Left lung (tissue), 10 donors: ENCODE results near the gene EVA1C. TPM values are rescaled to one million over a fixed set of nuclear protein-coding genes. Genes with fewer than 3 reads are reported as not detected.

ENCODE experiments used
- ATAC-seq: fragments of 200-7000 bp; cut with Tn5 transposase; one replicate; pipeline ENCODE4 v1.9.1; 2020; ENCODE audit warnings: moderate library complexity
- DNase-seq, 4 donors: peaks; one replicate each; pipeline ENCODE4 v3.0.0-alpha.2; 2013 to 2020
- H3K27ac ChIP-seq, 2 donors: fragments of 200-600 bp; sonication (generic) in 1 of 2; one replicate each; pipeline versions ENCODE4 v1.5.0 to v1.8.0; 2020 to 2021
- H3K27me3 ChIP-seq, 2 donors: fragments of 200-600 bp; sonication (generic) in 1 of 2; one replicate each; pipeline versions ENCODE4 v1.5.0 to v1.8.0; 2020 to 2021
- H3K36me3 ChIP-seq, 2 donors: fragments of 200-600 bp; sonication (generic) in 1 of 2; one replicate each; pipeline versions ENCODE4 v1.5.0 to v1.8.0; 2020 to 2021
- H3K4me1 ChIP-seq, 2 donors: fragments of 200-600 bp; one replicate each; pipeline ENCODE4 v1.8.0; 2021
- H3K4me3 ChIP-seq, 2 donors: fragments of 200-600 bp; sonication (generic) in 1 of 2; one replicate each; pipeline versions ENCODE4 v1.5.0 to v1.8.0; 2020 to 2021; ENCODE audit warnings: mild to moderate bottlenecking in 1 of 2
- H3K9me3 ChIP-seq, 2 donors: fragments of 200-600 bp; sonication (generic) in 1 of 2; one replicate each; pipeline versions ENCODE4 v1.5.0 to v1.8.0; 2020 to 2021
- CTCF ChIP-seq, 2 donors: fragments of 200-600 bp; sonication (generic) in 1 of 2; IDR thresholded peaks; one replicate each; pipeline versions ENCODE4 v1.5.0 to v1.8.0; 2021; ENCODE audit warnings: antibody characterized with exemption in 2 of 2
- intact Hi-C, 2 donors: fragments of 100-400 bp; cut with DNase I; formaldehyde crosslinking; loops; one replicate each; pipeline versions ENCODE4 v1.11.2 to v1.14.2; 2022
- polyA plus RNA-seq, 6 donors: library from polyadenylated mRNA; unstranded; fragments of 120-200 nt; gene quantifications; one replicate each; pipeline ENCODE4 v1.2.1, GENCODE V29; 2013; ENCODE audit not compliant: insufficient read length in 6 of 6
- total RNA-seq, 2 donors: library from RNA; stranded (reverse); fragmentation: NEBNext Ultra II Directional; extraction: Animal tissue kit (Norgen Biotek cat#: 25700); gene quantifications; one replicate each; pipeline ENCODE4 v1.2.1, GENCODE V29; 2021
- donor health status: DM: no; HTN: yes; CAD: no.
- donor health status: DM: no; HTN: no; CAD: no.

EVA1C gene
- total and polyA plus RNA-seq, 8 donors: 2.9 to 29.8 (median 4.3) TPM

- Histone ChIP-seq H3K9me3 (peaks cover 0 to 4% of the 10 kb centered on the region in 2 donors), H3K4me3 (no peak overlapping the region), H3K27ac (no peak overlapping the region), H3K4me1 (peaks cover 0 to 4% of the 10 kb centered on the region in 2 donors), H3K27me3 (no peaks in the 10 kb centered on the region), H3K36me3 (peaks cover 0 to 3% of the 10 kb centered on the region in 2 donors)
- DNase-seq (no peak), ATAC-seq (no peak)
- no peak for TF ChIP-seq CTCF (IDR thresholded peaks at IDR 0.05)
- intact Hi-C loops: no loop called here
Observed at GRCh38 chr21:32423320-32424190, 11.0 kb downstream of the EVA1C start.

DNA sequence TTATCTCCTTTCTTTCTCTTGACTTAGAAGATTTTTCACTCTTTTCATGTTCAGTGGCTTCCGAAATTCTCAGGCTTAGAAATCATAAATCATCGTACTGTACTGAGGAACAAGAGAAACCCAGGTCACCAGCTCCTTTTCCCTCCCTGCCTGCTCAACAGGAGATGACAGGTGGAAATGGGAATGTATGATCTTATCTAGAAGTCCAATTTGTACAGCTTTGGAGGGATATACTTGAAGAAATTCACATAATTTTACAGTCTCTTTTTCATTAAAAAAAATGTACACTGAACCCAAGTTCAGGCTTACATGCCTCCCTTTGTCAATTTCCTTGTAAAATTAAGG, 11.7 kb downstream of the EVA1C start:
- H3K36me3 ChIP-seq: peaks cover 0 to 3% of the 10 kb centered on the region in 2 donors
- H3K27me3 ChIP-seq: no peaks in the 10 kb centered on the region
- no peak overlapping the region for H3K4me3 ChIP-seq
- no peak for TF ChIP-seq CTCF (IDR thresholded peaks at IDR 0.05)
- peaks cover 0 to 4% of the 10 kb centered on the region in 2 donors for H3K9me3 ChIP-seq
- H3K27ac ChIP-seq: no peak overlapping the region
- peaks cover 0 to 4% of the 10 kb centered on the region in 2 donors for H3K4me1 ChIP-seq
- DNase-seq: no peak
- no peak for ATAC-seq
- intact Hi-C loops: no loop called here

DNA sequence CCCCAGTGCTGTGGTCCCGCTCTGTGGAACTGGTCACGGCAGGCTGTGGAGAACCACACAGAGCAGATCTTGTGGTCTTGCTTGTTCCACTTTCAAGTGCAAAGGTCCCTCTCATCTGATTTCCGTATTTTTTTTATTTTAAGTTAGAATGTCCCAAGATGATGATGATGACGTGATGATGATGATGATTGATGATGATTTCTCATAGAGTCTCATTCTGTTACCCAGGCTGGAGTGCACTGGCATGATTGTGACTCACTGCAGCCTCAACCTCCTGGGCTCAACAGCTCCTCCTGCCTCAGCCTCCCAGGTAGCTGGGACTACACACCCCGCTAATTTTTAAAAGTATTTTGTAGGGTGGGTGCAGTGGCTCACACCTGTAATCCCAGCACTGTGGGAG, 12.2 kb downstream of the EVA1C start:
- peaks cover 0 to 4% of the 10 kb centered on the region in 2 donors for H3K4me1 ChIP-seq
- intact Hi-C loops: no loop called here
- TF ChIP-seq CTCF (IDR thresholded peaks at IDR 0.05): no peak
- H3K27ac ChIP-seq: no peak overlapping the region
- H3K9me3 ChIP-seq: peaks cover 0 to 4% of the 10 kb centered on the region in 2 donors
- DNase-seq: no peak
- peaks cover 0 to 3% of the 10 kb centered on the region in 2 donors for H3K36me3 ChIP-seq
- H3K27me3 ChIP-seq: no peaks in the 10 kb centered on the region
- no peak overlapping the region for H3K4me3 ChIP-seq
- no peak for ATAC-seq

DNA sequence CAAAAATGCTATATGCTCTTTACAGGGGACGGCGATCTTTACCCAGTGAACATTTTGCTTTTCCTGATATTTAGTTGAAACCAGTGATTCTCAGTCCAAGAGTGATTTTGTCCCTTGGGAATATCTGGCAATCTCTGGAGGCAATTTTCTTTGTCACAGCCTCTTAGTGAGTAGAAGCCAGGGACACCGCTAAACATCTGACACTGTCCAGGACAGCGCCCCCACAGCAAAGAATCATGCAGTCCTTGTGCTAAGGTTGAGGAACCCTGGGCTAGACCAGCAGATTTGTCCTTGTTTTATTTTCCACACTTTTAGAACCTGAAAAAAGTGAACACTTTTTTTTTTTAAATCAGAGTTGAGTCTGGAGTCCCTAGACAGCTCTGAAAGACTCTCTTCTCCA, 13.1 kb downstream of the EVA1C start:
- no peak overlapping the region for H3K27ac ChIP-seq
- intact Hi-C loops: no loop called here
- H3K4me3 ChIP-seq: no peak overlapping the region
- DNase-seq: no peak
- peaks cover 0 to 4% of the 10 kb centered on the region in 2 donors for H3K9me3 ChIP-seq
- no peak for TF ChIP-seq CTCF (IDR thresholded peaks at IDR 0.05)
- H3K27me3 ChIP-seq: no peaks in the 10 kb centered on the region
- peaks cover 0 to 3% of the 10 kb centered on the region in 2 donors for H3K36me3 ChIP-seq
- peaks cover 0 to 4% of the 10 kb centered on the region in 2 donors for H3K4me1 ChIP-seq
- no peak for ATAC-seq

GRCh38 chr21:32426066-32426465, 13.6 kb downstream of the EVA1C start:
- ATAC-seq: no peak
- Histone ChIP-seq H3K36me3 (peaks cover 0 to 3% of the 10 kb centered on the region in 2 donors), H3K27ac (no peak overlapping the region), H3K27me3 (no peaks in the 10 kb centered on the region), H3K4me1 (peaks cover 0 to 4% of the 10 kb centered on the region in 2 donors), H3K9me3 (peaks cover 0 to 4% of the 10 kb centered on the region in 2 donors), H3K4me3 (no peak overlapping the region)
- TF ChIP-seq CTCF (IDR thresholded peaks at IDR 0.05): no peak
- no peak for DNase-seq
- intact Hi-C loops: no loop called here
